Mucosa of stomach (tissue), 1 donor: ENCODE measurements around the gene SLC27A6.
"Not testable (repeated sequence)": the region's sequence is repeated elsewhere in the genome, so short reads cannot be mapped to it uniquely, and the experiment has no call there.

ENCODE experiments used
- H3K27me3 ChIP-seq: one replicate; pipeline ENCODE4 v1.7.0; 2013; ENCODE audit warnings: mild to moderate bottlenecking, low read length; ENCODE audit not compliant: control insufficient read depth, insufficient read depth
- H3K36me3 ChIP-seq: one replicate; pipeline ENCODE4 v1.7.0; 2013; ENCODE audit warnings: low read length; ENCODE audit not compliant: control insufficient read depth, insufficient read depth
- H3K4me1 ChIP-seq: one replicate; pipeline ENCODE4 v1.7.0; 2013; ENCODE audit warnings: mild to moderate bottlenecking, low read length; ENCODE audit not compliant: control insufficient read depth, insufficient read depth
- H3K4me3 ChIP-seq: one replicate; pipeline ENCODE4 v1.7.0; 2013; ENCODE audit warnings: low read length
- H3K9ac ChIP-seq: one replicate; pipeline ENCODE4 v1.7.0; 2013; ENCODE audit warnings: mild to moderate bottlenecking, low read length, moderate library complexity
- H3K9me3 ChIP-seq: one replicate; pipeline ENCODE4 v1.7.0; 2013; ENCODE audit warnings: mild to moderate bottlenecking, low read length, moderate library complexity; ENCODE audit not compliant: control insufficient read depth
- donor health status: Pancreatic carcinoma.

SLC27A6 gene, protein sequence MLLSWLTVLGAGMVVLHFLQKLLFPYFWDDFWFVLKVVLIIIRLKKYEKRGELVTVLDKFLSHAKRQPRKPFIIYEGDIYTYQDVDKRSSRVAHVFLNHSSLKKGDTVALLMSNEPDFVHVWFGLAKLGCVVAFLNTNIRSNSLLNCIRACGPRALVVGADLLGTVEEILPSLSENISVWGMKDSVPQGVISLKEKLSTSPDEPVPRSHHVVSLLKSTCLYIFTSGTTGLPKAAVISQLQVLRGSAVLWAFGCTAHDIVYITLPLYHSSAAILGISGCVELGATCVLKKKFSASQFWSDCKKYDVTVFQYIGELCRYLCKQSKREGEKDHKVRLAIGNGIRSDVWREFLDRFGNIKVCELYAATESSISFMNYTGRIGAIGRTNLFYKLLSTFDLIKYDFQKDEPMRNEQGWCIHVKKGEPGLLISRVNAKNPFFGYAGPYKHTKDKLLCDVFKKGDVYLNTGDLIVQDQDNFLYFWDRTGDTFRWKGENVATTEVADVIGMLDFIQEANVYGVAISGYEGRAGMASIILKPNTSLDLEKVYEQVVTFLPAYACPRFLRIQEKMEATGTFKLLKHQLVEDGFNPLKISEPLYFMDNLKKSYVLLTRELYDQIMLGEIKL

DNA sequence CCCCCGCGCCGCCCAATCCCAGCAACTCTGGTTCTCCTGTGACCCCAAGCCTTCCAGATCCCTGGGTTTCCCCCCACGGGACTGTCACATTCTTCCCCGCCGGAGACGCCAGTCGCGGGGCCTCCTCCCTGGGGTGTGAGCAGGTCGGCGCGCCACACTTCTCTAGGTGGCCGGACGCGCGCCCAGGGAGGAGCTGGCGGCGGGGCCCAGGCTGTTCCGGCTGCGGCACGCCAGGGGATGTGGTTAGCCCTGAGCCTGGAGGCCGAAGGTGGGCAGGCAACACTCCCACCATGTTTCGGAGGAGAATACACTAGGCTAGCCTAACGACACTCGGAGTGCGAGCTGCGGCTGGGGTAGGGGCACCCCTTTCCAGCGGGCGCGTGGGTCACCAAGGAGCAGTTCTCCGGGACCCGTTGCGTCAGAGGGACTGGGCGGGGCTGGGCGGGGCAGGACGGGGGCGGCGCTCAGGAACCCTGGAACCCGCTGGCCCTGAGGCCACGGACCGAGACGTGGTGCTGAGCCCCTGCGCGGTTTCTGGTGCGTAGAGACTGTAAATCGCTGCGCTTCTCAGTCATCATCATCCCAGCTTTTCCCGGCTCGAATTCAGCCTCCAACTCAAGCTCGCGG, at the start of gene SLC27A6:
Gene SLC27A6 (plus strand): TSS at position 478 of the 627 bp plus-strand sequence. CDS start 650 bp downstream, outside the sequence.
- Histone ChIP-seq H3K4me1 (no peaks in the 10 kb centered on the region), H3K27me3 (no peaks in the 10 kb centered on the region), H3K36me3 (no peaks in the 10 kb centered on the region), H3K9ac (no peak within 1 kb of the TSS), H3K4me3 (no peak within 1 kb of the TSS), H3K9me3 (no peaks in the 10 kb centered on the region)

DNA sequence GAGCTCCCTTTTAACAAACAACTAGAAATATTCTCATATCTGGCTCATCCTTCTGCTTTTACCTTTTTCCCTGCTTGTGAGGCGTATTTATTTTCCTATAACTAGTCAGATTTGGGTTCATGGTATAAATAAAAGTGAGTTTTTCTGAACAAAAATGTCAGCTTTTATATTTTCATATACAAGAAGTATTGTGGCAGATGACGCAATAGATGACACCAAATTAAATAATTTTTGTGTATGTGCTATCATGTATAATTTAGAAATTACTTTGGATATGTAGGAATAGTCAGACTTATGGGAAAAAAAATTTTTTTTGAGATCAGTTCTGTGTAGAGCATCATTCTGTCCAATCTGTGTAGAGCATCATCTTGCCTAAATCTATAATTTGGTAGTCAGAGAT, 45.7 kb upstream of the SLC27A6 start:
- H3K4me1 ChIP-seq, result no peaks in the 10 kb centered on the region
- H3K9ac ChIP-seq, result no peak overlapping the region
- H3K4me3 ChIP-seq, result no peak overlapping the region
- H3K9me3 ChIP-seq, result no peaks in the 10 kb centered on the region
- no peaks in the 10 kb centered on the region for H3K36me3 ChIP-seq
- no peaks in the 10 kb centered on the region for H3K27me3 ChIP-seq

DNA sequence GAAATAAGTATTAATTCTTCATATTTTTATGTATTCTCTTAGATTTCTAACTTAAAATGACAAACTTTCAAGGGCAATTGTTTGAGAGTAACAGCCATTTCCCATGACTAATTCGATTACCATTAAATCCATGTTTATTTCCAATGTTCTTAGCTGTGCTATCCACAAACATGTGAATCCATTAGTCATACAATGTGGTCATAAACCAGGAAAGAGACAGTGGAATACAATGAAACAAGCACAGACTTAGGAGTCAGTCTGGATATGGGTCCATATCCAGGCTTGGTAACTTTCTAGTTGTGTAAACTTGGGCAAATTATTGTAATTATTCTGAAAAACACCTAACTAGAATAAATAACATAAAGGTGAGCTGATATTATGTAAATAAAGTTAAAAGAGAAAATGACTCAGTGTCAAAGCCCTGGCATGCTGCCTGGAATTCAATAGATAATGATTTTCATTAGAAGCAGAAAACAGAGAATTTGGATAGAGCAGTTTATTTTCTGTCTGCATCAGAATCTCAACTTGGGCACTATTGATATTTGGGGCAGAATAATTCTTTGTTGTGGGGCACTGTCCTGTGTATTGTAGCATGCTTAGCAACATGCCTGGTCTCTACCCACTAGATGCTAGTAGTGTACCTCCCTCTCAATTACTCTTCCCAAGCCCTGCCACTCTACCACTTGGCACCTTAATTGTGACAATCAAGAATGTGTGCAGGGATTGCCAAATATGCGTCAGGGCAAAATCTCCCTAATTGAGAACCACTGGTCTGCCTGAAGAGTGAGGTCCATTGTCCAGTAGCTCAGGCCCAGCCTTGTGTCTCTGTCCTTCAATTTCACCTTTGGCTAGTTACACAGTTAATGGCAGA, 44.7 kb upstream of the SLC27A6 start:
- Histone ChIP-seq H3K9me3 (no peaks in the 10 kb centered on the region), H3K27me3 (no peaks in the 10 kb centered on the region), H3K9ac (no peak overlapping the region), H3K4me1 (no peaks in the 10 kb centered on the region), H3K4me3 (no peak overlapping the region), H3K36me3 (no peaks in the 10 kb centered on the region)

DNA sequence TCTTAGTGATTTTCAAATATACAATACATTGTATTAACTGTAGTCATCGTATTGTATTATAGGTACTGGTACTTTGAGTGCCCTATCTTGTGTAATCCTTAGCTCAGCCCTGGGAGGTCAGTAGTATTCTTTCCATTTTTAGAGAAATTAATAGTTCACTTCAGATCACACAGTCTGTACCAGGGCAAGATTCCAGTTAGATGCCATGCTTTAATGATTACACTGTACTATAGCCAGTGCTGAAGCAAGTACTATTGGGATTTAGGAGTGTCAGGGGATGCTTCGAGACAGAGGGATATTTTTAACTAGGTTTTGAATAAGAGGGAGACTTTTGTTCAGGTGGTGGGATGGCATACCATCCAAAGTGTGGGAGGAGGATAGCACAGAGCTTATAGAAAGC, 41.0 kb upstream of the SLC27A6 start:
- H3K9me3 ChIP-seq, result no peaks in the 10 kb centered on the region

DNA sequence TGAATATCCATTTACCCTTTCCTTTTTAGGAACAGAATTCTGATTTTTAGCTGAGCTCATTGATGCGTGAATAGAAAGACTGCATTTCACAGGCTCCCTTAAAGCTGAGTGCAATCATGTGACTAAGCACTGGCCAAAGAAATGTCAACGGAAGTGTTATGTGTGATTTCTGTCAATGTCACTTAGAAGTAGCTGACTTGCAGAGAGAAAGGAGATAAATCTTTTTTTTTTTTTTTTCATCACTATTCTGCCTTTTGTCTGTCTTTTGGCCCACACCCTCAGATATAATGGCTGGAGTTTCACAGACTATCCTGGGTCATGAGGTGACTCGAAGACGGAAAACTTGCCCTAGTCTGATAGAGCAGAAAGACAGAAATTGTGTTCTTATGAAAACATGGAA, 39.3 kb upstream of the SLC27A6 start:
- no peaks in the 10 kb centered on the region for H3K36me3 ChIP-seq
- H3K9ac ChIP-seq, result no peak overlapping the region

More for the DNA sequence above, 41.0 kb upstream of the SLC27A6 start:
- H3K9ac ChIP-seq, result no peak overlapping the region
- no peaks in the 10 kb centered on the region for H3K27me3 ChIP-seq
- no peaks in the 10 kb centered on the region for H3K4me1 ChIP-seq
- H3K36me3 ChIP-seq, result no peaks in the 10 kb centered on the region
- H3K4me3 ChIP-seq, result no peak overlapping the region

DNA sequence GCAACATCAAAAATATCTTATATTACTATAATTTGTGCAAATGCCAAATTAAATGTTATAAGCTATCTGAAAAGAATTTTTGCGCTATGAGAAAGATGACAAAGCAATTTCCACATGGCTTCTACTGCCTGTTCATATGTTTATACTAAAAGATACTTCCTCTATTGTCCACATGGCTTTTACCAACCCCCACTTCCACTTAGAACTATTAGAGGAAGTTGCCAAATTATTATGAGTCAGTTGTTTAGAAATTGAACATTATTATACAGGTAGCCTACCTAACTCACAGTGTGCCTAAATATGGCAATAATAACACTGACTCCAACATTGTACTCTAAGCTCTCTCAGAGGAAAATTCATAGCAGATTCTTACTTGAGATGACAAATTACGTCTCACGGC, 37.6 kb upstream of the SLC27A6 start:
- Histone ChIP-seq H3K27me3 (no peaks in the 10 kb centered on the region), H3K9me3 (no peaks in the 10 kb centered on the region), H3K9ac (no peak overlapping the region), H3K4me3 (no peak overlapping the region), H3K36me3 (no peaks in the 10 kb centered on the region), H3K4me1 (no peaks in the 10 kb centered on the region)

More for the DNA sequence above, 39.3 kb upstream of the SLC27A6 start:
- no peaks in the 10 kb centered on the region for H3K27me3 ChIP-seq
- H3K9me3 ChIP-seq, result no peaks in the 10 kb centered on the region
- H3K4me3 ChIP-seq, result no peak overlapping the region
- no peaks in the 10 kb centered on the region for H3K4me1 ChIP-seq

DNA sequence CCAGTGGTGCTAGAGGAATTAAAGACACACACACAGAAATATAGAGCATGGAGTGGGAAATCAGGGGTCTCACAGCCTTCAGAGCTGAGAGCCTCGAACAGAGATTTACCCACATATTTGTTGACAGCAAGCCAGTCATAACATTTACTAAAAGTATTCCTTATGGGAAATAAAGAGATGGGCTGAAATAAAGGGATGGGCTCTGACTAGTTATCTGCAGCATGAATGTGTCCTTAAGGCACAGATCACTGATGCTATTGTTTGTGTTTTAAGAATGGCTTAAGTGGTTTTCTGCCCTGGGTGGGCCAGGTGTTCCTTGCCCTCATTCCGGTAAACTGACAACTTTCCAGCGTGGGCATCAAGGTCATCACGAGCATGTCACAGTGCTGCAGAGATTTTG, 33.1 kb upstream of the SLC27A6 start:
- H3K4me1 ChIP-seq, H3K27me3 ChIP-seq, H3K36me3 ChIP-seq: not testable (repeated sequence)

DNA sequence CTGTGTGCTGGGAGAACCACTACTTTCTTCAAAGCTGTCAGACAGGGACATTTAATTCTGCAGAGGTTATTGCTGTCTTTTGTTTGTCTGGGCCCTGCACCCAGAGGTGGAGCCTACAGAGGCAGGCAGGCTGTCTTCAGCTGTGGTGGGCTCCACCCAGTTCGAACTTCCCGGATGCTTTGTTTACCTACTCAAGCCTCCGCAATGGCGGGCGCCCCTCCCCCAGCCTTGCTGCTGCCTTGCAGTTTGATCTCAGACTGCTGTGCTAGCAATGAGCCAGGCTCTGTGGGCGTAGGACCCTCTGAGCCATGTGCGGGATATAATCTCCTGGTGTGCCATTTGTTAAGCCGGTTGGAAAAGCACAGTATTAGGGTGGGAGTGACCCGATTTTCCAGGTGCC, 22.2 kb upstream of the SLC27A6 start:
- not testable (repeated sequence) for H3K9me3 ChIP-seq, H3K4me1 ChIP-seq, H3K4me3 ChIP-seq, H3K36me3 ChIP-seq, H3K27me3 ChIP-seq, H3K9ac ChIP-seq

More for the DNA sequence above, 33.1 kb upstream of the SLC27A6 start:
- H3K9me3 ChIP-seq, H3K4me3 ChIP-seq, H3K9ac ChIP-seq: not testable (repeated sequence)

DNA sequence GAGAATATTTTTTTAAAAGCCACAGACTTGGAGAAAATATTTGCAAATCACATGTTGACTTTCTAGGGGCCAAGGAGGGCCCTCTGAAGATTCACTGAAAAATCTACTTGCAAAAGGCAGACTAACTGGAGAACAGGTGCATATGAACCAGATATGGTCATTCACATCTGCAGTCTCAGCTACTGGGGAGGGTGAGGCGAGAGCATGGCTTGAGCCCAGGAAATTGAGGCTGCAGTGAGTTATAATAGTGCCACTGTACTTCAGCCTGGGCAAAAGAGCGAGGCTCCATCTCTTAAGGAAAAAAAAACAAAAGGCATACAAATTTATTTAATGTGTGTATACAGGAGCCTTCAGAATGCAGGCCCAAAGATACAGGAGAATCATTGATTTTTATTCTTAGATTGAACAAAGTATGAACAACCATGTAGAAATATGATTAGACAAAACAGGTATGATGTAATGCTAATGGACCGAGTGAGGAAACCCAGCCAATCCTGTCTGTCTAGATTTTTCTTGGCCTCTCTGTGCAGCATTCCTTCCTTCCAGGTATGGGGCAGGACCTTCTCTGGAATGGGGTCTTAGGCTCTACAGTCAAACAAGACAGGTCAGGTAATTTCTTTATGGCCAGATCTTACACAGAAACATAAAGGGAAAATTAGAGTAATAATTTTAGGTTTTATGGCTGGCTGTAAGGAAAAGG, 15.3 kb upstream of the SLC27A6 start:
- H3K4me3 ChIP-seq, result no peak overlapping the region
- no peaks in the 10 kb centered on the region for H3K9me3 ChIP-seq
- H3K9ac ChIP-seq, result no peak overlapping the region
- no peaks in the 10 kb centered on the region for H3K27me3 ChIP-seq
- H3K36me3 ChIP-seq, result no peaks in the 10 kb centered on the region
- no peaks in the 10 kb centered on the region for H3K4me1 ChIP-seq

DNA sequence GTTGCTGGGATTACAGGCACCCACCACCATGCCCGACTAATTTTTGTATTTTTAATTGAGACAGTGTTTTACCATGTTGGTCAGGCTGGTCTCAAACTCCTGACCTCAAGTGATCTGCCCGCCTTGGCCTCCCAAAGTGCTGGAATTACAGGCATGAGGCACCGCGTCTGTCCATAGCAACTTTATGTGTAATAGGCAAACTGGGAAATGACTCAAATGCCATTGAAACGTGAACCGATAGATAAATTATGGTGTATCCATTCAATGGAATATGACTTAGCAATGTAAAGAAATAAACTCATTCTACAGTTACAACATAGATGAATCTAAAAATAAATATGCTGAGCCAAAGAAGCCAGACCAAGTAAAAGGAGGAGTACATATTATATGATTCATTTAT, 14.0 kb upstream of the SLC27A6 start:
- not testable (repeated sequence) for H3K4me3 ChIP-seq, H3K9ac ChIP-seq, H3K9me3 ChIP-seq, H3K27me3 ChIP-seq, H3K4me1 ChIP-seq, H3K36me3 ChIP-seq

DNA sequence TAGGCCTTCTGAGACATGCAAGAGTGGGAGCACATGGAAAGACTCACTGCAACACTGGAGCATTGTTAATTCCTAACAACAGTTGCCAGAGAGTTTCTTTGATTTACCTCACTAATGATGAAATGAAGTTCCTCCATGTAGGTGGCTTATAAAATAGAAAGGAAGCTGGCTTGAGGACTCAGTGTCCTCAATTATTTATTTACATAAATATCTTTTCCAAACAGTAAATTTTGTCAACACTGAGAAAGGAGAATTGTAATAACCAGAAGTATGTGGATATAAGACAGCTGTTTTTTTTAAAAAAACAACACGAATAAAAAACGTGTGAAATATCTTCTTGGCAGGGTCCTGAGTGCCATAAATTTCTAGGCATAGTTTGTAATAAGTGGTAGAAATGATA, 9.1 kb upstream of the SLC27A6 start:
- H3K4me1 ChIP-seq, result no peaks in the 10 kb centered on the region
- no peaks in the 10 kb centered on the region for H3K9me3 ChIP-seq
- no peaks in the 10 kb centered on the region for H3K36me3 ChIP-seq
- H3K27me3 ChIP-seq, result no peaks in the 10 kb centered on the region
- no peak overlapping the region for H3K4me3 ChIP-seq
- H3K9ac ChIP-seq, result no peak overlapping the region
